Left ventricle myocardium inferior (tissue), 1 donor: Measurements from ENCODE around the gene SERTAD1. TPM values are rescaled to one million over a fixed set of nuclear protein-coding genes. Genes with fewer than 3 reads are reported as not detected.
A peak's percentile ranks its signal among the peaks of the same experiment; 100 is the strongest.

Source experiments
- DNase-seq: peaks from one replicate; pipeline ENCODE4 v3.0.0-alpha.2; 2020
- H3K27ac ChIP-seq: fragments of 200-600 bp; replicated peaks from 2 replicates; pipeline ENCODE4 v1.8.0; 2021
- H3K27me3 ChIP-seq: fragments of 200-600 bp; 2 replicates; pipeline ENCODE4 v1.8.0; 2021; ENCODE audit warnings: low read depth
- H3K36me3 ChIP-seq: fragments of 200-600 bp; 2 replicates; pipeline ENCODE4 v1.8.0; 2021
- H3K4me1 ChIP-seq: fragments of 200-600 bp; 2 replicates; pipeline ENCODE4 v1.8.0; 2021
- H3K4me3 ChIP-seq: fragments of 200-600 bp; 2 replicates; pipeline ENCODE4 v1.8.0; 2021; ENCODE audit warnings: mild to moderate bottlenecking, moderate library complexity
- H3K9me3 ChIP-seq: fragments of 200-600 bp; replicated peaks from 2 replicates; pipeline ENCODE4 v1.8.0; 2021
- CTCF ChIP-seq: fragments of 200-600 bp; IDR thresholded peaks from 2 replicates; pipeline ENCODE4 v1.8.0; 2021; ENCODE audit warnings: antibody characterized with exemption, mild to moderate bottlenecking, borderline replicate concordance
- intact Hi-C: fragments of 100-400 bp; cut with micrococcal nuclease; formaldehyde crosslinking; loops from one replicate; pipeline ENCODE4 v1.11.0; 2022
- total RNA-seq: library from RNA; stranded (reverse); fragmentation: NEBNext Ultra II Directional; extraction: Animal tissue kit (Norgen Biotek cat#: 25700); gene quantifications from one replicate; pipeline ENCODE4 v1.2.1, GENCODE V29; 2021
- donor health status: DM: no; HTN: yes; CAD: no; lungs with severe emphysema.

The SERTAD1 gene
- total RNA-seq, 1 donor from 2014 or later, result 9.2 TPM

GRCh38 chr19:40418040-40418439 is 7.8 kb downstream of the SERTAD1 start:
- no peak for TF ChIP-seq CTCF
- intact Hi-C loops, result no loop called here
- Histone ChIP-seq H3K4me1 (peaks cover 77% of the 10 kb centered on the region), H3K9me3 (no peaks in the 10 kb centered on the region), H3K27ac (peak overlapping the region; percentile 99), H3K27me3 (no peaks in the 10 kb centered on the region), H3K36me3 (peaks cover 10% of the 10 kb centered on the region), H3K4me3 (no peak overlapping the region)
- DNase-seq, result no peak

- H3K27ac ChIP-seq, result peak overlapping the region; percentile 99
- no peak for TF ChIP-seq CTCF
- intact Hi-C loops, result no loop called here
- peaks cover 77% of the 10 kb centered on the region for H3K4me1 ChIP-seq
- no peaks in the 10 kb centered on the region for H3K27me3 ChIP-seq
- no peak for DNase-seq
- H3K36me3 ChIP-seq, result peaks cover 5% of the 10 kb centered on the region
- H3K4me3 ChIP-seq, result no peak overlapping the region
- no peaks in the 10 kb centered on the region for H3K9me3 ChIP-seq
Measured at GRCh38 chr19:40417643-40417981, 8.2 kb downstream of the SERTAD1 start.

GRCh38 chr19:40416918-40417642 is 8.7 kb downstream of the SERTAD1 start:
- intact Hi-C loops, result no loop called here
- no peaks in the 10 kb centered on the region for H3K27me3 ChIP-seq
- peak overlapping the region; percentile 99 for H3K27ac ChIP-seq
- DNase-seq, result peak; percentile 59
- TF ChIP-seq CTCF, result no peak
- no peak overlapping the region for H3K4me3 ChIP-seq
- H3K36me3 ChIP-seq, result peaks cover under 1% of the 10 kb centered on the region
- peaks cover 77% of the 10 kb centered on the region for H3K4me1 ChIP-seq
- H3K9me3 ChIP-seq, result no peaks in the 10 kb centered on the region

GRCh38 chr19:40415768-40416167 is 10.0 kb downstream of the SERTAD1 start:
- intact Hi-C loops, result no loop called here
- no peaks in the 10 kb centered on the region for H3K9me3 ChIP-seq
- no peaks in the 10 kb centered on the region for H3K27me3 ChIP-seq
- H3K27ac ChIP-seq, result peak overlapping the region; percentile 99
- no peak for DNase-seq
- H3K4me1 ChIP-seq, result peaks cover 79% of the 10 kb centered on the region
- no peak overlapping the region for H3K4me3 ChIP-seq
- H3K36me3 ChIP-seq, result no peaks in the 10 kb centered on the region
- no peak for TF ChIP-seq CTCF

GRCh38 chr19:40414542-40415535 is 11.0 kb downstream of the SERTAD1 start:
- peak overlapping the region; percentile 96 for H3K27ac ChIP-seq
- H3K4me3 ChIP-seq, result no peak overlapping the region
- H3K9me3 ChIP-seq, result no peaks in the 10 kb centered on the region
- H3K4me1 ChIP-seq, result peaks cover 74% of the 10 kb centered on the region
- no peak for DNase-seq
- intact Hi-C loops, result no loop called here
- no peak for TF ChIP-seq CTCF
- no peaks in the 10 kb centered on the region for H3K27me3 ChIP-seq
- H3K36me3 ChIP-seq, result no peaks in the 10 kb centered on the region
